Liver (tissue), 3 donors: ENCODE results near the gene TNPO3.

Experiments
- EGR1 ChIP-seq, 2 donors: IDR thresholded peaks; 2 replicates each; pipeline ENCODE4 v1.6.1; 2016 to 2018; ENCODE audit warnings: antibody characterized with exemption in 2 of 2, low read depth in 2 of 2
- FOXA2 ChIP-seq: IDR thresholded peaks from 2 replicates; pipeline ENCODE4 v1.6.1; 2016; ENCODE audit warnings: antibody characterized with exemption
- GABPA ChIP-seq, 2 donors: IDR thresholded peaks in 1 of 2; conservative IDR thresholded peaks in 1 of 2; 2 replicates each; pipeline ENCODE4 v1.6.1; 2016; ENCODE audit warnings: antibody characterized with exemption in 2 of 2, mild to moderate bottlenecking in 1 of 2, moderate library complexity in 1 of 2
- SP1 ChIP-seq: IDR thresholded peaks from 2 replicates; pipeline ENCODE4 v1.6.1; 2018; ENCODE audit warnings: antibody characterized with exemption, mild to moderate bottlenecking
- TAF1 ChIP-seq: conservative IDR thresholded peaks from 2 replicates; pipeline ENCODE4 v1.6.1; 2016; ENCODE audit warnings: antibody characterized with exemption, mild to moderate bottlenecking
- YY1 ChIP-seq: IDR thresholded peaks from 2 replicates; pipeline ENCODE4 v1.6.1; 2016; ENCODE audit warnings: antibody characterized with exemption, mild to moderate bottlenecking
- TF ChIP-seq, protein P1 (sequence below): fragments of 150-350 bp; IDR thresholded peaks from 2 replicates; pipeline ENCODE4 v1.5.1; 2017; ENCODE audit warnings: improper control_type of control experiment, low read depth, low read length; ENCODE audit not compliant: missing input control
- TF ChIP-seq, protein P2 (sequence below): IDR thresholded peaks from 2 replicates; pipeline ENCODE4 v1.6.1; 2016; ENCODE audit warnings: antibody characterized with exemption
- TF ChIP-seq, protein P3 (sequence below): IDR thresholded peaks from 2 replicates; pipeline ENCODE4 v1.6.1; 2016; ENCODE audit warnings: antibody characterized with exemption
- TF ChIP-seq, protein P4 (sequence below): IDR thresholded peaks from 2 replicates; pipeline ENCODE4 v1.6.1; 2016; ENCODE audit warnings: antibody characterized with exemption, mild to moderate bottlenecking
- TF ChIP-seq, protein P5 (sequence below): IDR thresholded peaks from 2 replicates; pipeline ENCODE4 v1.6.1; 2016; ENCODE audit warnings: antibody characterized with exemption
- donor health status: healthy.
- donor health status: healthy.

DNA sequence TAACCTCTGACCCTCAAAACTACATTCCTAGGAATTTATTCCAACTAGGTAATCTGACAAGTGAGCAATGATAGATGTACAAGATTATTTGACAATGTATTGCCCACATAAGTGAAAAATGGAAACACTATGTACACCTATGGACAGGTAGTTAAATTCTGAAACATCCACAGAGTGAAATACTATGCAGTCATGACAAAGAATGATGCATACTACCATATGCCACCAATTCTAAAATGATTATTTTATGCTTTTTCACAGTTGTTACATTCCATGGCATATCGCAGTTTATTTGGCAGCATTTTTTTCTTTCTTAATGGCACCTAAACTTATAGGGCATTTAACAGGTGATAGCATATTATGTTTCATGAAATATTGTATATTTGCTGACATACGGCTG is 20.1 kb upstream of the TNPO3 start:
- TF ChIP-seq, protein P1, sequence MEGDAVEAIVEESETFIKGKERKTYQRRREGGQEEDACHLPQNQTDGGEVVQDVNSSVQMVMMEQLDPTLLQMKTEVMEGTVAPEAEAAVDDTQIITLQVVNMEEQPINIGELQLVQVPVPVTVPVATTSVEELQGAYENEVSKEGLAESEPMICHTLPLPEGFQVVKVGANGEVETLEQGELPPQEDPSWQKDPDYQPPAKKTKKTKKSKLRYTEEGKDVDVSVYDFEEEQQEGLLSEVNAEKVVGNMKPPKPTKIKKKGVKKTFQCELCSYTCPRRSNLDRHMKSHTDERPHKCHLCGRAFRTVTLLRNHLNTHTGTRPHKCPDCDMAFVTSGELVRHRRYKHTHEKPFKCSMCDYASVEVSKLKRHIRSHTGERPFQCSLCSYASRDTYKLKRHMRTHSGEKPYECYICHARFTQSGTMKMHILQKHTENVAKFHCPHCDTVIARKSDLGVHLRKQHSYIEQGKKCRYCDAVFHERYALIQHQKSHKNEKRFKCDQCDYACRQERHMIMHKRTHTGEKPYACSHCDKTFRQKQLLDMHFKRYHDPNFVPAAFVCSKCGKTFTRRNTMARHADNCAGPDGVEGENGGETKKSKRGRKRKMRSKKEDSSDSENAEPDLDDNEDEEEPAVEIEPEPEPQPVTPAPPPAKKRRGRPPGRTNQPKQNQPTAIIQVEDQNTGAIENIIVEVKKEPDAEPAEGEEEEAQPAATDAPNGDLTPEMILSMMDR, result no peak
- TF ChIP-seq TAF1 (no peak), YY1 (no peak), GABPA (IDR thresholded peaks at IDR 0.05 in 1 of 2, conservative IDR thresholded peaks at IDR 0.05 in 1 of 2) (no peak), SP1 (no peak), FOXA2 (no peak), EGR1 (IDR thresholded peaks at IDR 0.05; ENCODE audit: low read depth in 2 of 2) (no peak)
- TF ChIP-seq, protein P2, sequence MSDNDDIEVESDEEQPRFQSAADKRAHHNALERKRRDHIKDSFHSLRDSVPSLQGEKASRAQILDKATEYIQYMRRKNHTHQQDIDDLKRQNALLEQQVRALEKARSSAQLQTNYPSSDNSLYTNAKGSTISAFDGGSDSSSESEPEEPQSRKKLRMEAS, result no peak
- TF ChIP-seq, protein P3, sequence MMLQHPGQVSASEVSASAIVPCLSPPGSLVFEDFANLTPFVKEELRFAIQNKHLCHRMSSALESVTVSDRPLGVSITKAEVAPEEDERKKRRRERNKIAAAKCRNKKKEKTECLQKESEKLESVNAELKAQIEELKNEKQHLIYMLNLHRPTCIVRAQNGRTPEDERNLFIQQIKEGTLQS, result no peak
- TF ChIP-seq, protein P4, sequence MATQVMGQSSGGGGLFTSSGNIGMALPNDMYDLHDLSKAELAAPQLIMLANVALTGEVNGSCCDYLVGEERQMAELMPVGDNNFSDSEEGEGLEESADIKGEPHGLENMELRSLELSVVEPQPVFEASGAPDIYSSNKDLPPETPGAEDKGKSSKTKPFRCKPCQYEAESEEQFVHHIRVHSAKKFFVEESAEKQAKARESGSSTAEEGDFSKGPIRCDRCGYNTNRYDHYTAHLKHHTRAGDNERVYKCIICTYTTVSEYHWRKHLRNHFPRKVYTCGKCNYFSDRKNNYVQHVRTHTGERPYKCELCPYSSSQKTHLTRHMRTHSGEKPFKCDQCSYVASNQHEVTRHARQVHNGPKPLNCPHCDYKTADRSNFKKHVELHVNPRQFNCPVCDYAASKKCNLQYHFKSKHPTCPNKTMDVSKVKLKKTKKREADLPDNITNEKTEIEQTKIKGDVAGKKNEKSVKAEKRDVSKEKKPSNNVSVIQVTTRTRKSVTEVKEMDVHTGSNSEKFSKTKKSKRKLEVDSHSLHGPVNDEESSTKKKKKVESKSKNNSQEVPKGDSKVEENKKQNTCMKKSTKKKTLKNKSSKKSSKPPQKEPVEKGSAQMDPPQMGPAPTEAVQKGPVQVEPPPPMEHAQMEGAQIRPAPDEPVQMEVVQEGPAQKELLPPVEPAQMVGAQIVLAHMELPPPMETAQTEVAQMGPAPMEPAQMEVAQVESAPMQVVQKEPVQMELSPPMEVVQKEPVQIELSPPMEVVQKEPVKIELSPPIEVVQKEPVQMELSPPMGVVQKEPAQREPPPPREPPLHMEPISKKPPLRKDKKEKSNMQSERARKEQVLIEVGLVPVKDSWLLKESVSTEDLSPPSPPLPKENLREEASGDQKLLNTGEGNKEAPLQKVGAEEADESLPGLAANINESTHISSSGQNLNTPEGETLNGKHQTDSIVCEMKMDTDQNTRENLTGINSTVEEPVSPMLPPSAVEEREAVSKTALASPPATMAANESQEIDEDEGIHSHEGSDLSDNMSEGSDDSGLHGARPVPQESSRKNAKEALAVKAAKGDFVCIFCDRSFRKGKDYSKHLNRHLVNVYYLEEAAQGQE, result no peak
- TF ChIP-seq, protein P5, sequence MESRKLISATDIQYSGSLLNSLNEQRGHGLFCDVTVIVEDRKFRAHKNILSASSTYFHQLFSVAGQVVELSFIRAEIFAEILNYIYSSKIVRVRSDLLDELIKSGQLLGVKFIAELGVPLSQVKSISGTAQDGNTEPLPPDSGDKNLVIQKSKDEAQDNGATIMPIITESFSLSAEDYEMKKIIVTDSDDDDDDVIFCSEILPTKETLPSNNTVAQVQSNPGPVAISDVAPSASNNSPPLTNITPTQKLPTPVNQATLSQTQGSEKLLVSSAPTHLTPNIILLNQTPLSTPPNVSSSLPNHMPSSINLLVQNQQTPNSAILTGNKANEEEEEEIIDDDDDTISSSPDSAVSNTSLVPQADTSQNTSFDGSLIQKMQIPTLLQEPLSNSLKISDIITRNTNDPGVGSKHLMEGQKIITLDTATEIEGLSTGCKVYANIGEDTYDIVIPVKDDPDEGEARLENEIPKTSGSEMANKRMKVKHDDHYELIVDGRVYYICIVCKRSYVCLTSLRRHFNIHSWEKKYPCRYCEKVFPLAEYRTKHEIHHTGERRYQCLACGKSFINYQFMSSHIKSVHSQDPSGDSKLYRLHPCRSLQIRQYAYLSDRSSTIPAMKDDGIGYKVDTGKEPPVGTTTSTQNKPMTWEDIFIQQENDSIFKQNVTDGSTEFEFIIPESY, result no peak
